Caki2 (cell line): ENCODE measurements around the gene PHACTR3. TPM values are rescaled to one million over a fixed set of nuclear protein-coding genes. Genes with fewer than 3 reads are reported as not detected.

Experiments
- DNase-seq: peaks from one replicate; pipeline ENCODE4 v3.0.0-alpha.2; 2015; ENCODE audit warnings: low read depth
- in situ Hi-C: cut with HindIII; loops from 2 replicates; pipeline ENCODE4 v1.10.0; 2016; ENCODE audit warnings: low sequenced_read_pairs, low pct_unique_long_range_greater_than_20kb, mixed read lengths
- total RNA-seq: library from RNA; depleted of rRNA; stranded (reverse); fragments of >200 nt; shearing (Covaris generic); gene quantifications from 2 replicates; pipeline ENCODE4 v1.2.3, GENCODE V29; 2014; ENCODE audit warnings: low replicate concordance

The PHACTR3 gene
- total RNA-seq, 1 experiment from 2014 or later, result not detected

- DNase-seq, result no peak
- in situ Hi-C loops, result no loop called here
Observed at GRCh38 chr20:59785986-59786795, 181.9 kb downstream of the PHACTR3 start.

GRCh38 chr20:59786801-59787537, 182.6 kb downstream of the PHACTR3 start:
- no peak for DNase-seq
- in situ Hi-C loops, result no loop called here

GRCh38 chr20:59787538-59787890, 183.2 kb downstream of the PHACTR3 start:
- DNase-seq, result no peak
- in situ Hi-C loops, result no loop called here

GRCh38 chr20:59788196-59788735, 183.9 kb downstream of the PHACTR3 start:
- in situ Hi-C loops, result no loop called here
- no peak for DNase-seq

- DNase-seq, result no peak
- in situ Hi-C loops, result no loop called here
Observed at GRCh38 chr20:59788811-59789397, 184.6 kb downstream of the PHACTR3 start.

- DNase-seq, result no peak
- in situ Hi-C loops, result no loop called here
Observed at GRCh38 chr20:59789686-59790085, 185.3 kb downstream of the PHACTR3 start.

GRCh38 chr20:59790346-59790745, 186.0 kb downstream of the PHACTR3 start:
- in situ Hi-C loops, result no loop called here
- no peak for DNase-seq

GRCh38 chr20:59792300-59792699, 188.0 kb downstream of the PHACTR3 start:
- no peak for DNase-seq
- in situ Hi-C loops, result no loop called here

GRCh38 chr20:59794555-59794954, 190.2 kb downstream of the PHACTR3 start:
- in situ Hi-C loops, result no loop called here

GRCh38 chr20:59800309-59800708, 196.0 kb downstream of the PHACTR3 start:
- DNase-seq, result no peak
- in situ Hi-C loops, result no loop called here

More at GRCh38 chr20:59794555-59794954, 190.2 kb downstream of the PHACTR3 start:
- no peak for DNase-seq

GRCh38 chr20:59802018-59802417, 197.7 kb downstream of the PHACTR3 start:
- in situ Hi-C loops, result no loop called here
- no peak for DNase-seq

- no peak for DNase-seq
- in situ Hi-C loops, result no loop called here
Observed at GRCh38 chr20:59802471-59803221, 198.3 kb downstream of the PHACTR3 start.

- in situ Hi-C loops, result no loop called here
- no peak for DNase-seq
Observed at GRCh38 chr20:59804347-59804746, 200.0 kb downstream of the PHACTR3 start.

- in situ Hi-C loops, result no loop called here
- DNase-seq, result no peak
Observed at GRCh38 chr20:59804871-59805665, 200.7 kb downstream of the PHACTR3 start.

- in situ Hi-C loops, result no loop called here
- no peak for DNase-seq
Observed at GRCh38 chr20:59805786-59806577, 201.6 kb downstream of the PHACTR3 start.

GRCh38 chr20:59806578-59806975, 202.2 kb downstream of the PHACTR3 start:
- DNase-seq, result no peak
- in situ Hi-C loops, result no loop called here
